Measurements from ENCODE around the gene MITF. TPM values are rescaled to one million over a fixed set of nuclear protein-coding genes. Genes with fewer than 3 reads are reported as not detected.

MITF gene
- total RNA-seq, 4 donors from 2014 or later = 12.2 to 20.9 (median 17.1) TPM

- intact Hi-C loops (cut with DNase I; ENCODE audit: low total_unique reads) = no loop called here
- 82 to 83% methylated on average over 5 of the region's 5 CpGs for WGBS, 2 donors (ENCODE audit: low coverage in 1 of 2)
These were observed 231.6 kb downstream of the MITF start for GRCh38 chr3:69970827-69971226.

DNA sequence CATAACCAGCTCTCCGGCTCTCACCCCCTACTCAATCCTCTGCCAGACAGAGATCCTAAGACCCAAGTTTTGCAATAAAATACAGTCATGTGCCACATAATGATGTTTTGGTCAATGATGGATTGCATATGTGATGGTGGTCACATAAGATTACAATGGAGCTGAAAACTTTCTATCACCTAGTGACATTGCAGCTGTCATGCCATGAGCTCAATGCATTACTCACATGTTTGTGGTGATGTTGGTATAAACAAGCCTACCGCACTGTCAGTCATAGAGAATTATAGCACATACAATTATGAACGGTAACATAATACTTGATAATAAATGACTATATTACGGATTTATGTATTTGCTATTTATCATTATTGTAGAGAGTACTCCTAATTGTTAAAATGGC is 233.4 kb downstream of the MITF start:
- H3K36me3 ChIP-seq = no peaks in the 10 kb centered on the region
- TF ChIP-seq POLR2A (IDR thresholded peaks at IDR 0.05) = no peak
- TF ChIP-seq, protein P1, sequence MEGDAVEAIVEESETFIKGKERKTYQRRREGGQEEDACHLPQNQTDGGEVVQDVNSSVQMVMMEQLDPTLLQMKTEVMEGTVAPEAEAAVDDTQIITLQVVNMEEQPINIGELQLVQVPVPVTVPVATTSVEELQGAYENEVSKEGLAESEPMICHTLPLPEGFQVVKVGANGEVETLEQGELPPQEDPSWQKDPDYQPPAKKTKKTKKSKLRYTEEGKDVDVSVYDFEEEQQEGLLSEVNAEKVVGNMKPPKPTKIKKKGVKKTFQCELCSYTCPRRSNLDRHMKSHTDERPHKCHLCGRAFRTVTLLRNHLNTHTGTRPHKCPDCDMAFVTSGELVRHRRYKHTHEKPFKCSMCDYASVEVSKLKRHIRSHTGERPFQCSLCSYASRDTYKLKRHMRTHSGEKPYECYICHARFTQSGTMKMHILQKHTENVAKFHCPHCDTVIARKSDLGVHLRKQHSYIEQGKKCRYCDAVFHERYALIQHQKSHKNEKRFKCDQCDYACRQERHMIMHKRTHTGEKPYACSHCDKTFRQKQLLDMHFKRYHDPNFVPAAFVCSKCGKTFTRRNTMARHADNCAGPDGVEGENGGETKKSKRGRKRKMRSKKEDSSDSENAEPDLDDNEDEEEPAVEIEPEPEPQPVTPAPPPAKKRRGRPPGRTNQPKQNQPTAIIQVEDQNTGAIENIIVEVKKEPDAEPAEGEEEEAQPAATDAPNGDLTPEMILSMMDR (IDR thresholded peaks at IDR 0.05) = no peak
- no peak for TF ChIP-seq POLR2AphosphoS5 (IDR thresholded peaks at IDR 0.05)
- WGBS, 2 donors (ENCODE audit: low coverage in 1 of 2) = 84 to 86% methylated on average over 3 to 4 of the region's 4 CpGs
- H3K27me3 ChIP-seq = no peaks in the 10 kb centered on the region
- no peak overlapping the region for H3K4me3 ChIP-seq
- intact Hi-C loops (cut with DNase I; ENCODE audit: low total_unique reads) = no loop called here
- H3K9me3 ChIP-seq = peaks cover 0 to under 1% of the 10 kb centered on the region in 2 donors
- H3K27ac ChIP-seq = no peak overlapping the region
- in situ Hi-C loops (cut with MboI; ENCODE audit: low pct_ligation_motif_present in 1 of 4, low pct_unique_long_range_greater_than_20kb in 1 of 4, low sequenced_read_pairs in 3 of 4) = no loop called here
- DNase-seq = no peak
- no peaks in the 10 kb centered on the region for H3K4me1 ChIP-seq

More at GRCh38 chr3:69970827-69971226, 231.6 kb downstream of the MITF start:
- H3K36me3 ChIP-seq = no peaks in the 10 kb centered on the region
- no peak overlapping the region for H3K27ac ChIP-seq
- H3K9me3 ChIP-seq = no peaks in the 10 kb centered on the region
- no peak for DNase-seq
- H3K4me3 ChIP-seq = no peak overlapping the region
- H3K27me3 ChIP-seq = no peaks in the 10 kb centered on the region
- H3K4me1 ChIP-seq = no peaks in the 10 kb centered on the region
- TF ChIP-seq POLR2A (IDR thresholded peaks at IDR 0.05) (no peak), POLR2AphosphoS5 (IDR thresholded peaks at IDR 0.05) (no peak), EP300 (IDR thresholded peaks at IDR 0.05; ENCODE audit: low read depth) (no peak)
- TF ChIP-seq, protein P1 (IDR thresholded peaks at IDR 0.05) = no peak
- in situ Hi-C loops (cut with MboI; ENCODE audit: low pct_ligation_motif_present in 1 of 4, low pct_unique_long_range_greater_than_20kb in 1 of 4, low sequenced_read_pairs in 3 of 4) = no loop called here

GRCh38 chr3:69976021-69976420 is 236.8 kb downstream of the MITF start:
- no peaks in the 10 kb centered on the region for H3K27me3 ChIP-seq
- TF ChIP-seq POLR2AphosphoS5 (IDR thresholded peaks at IDR 0.05) (no peak), POLR2A (IDR thresholded peaks at IDR 0.05) (no peak), EP300 (IDR thresholded peaks at IDR 0.05; ENCODE audit: low read depth) (no peak)
- TF ChIP-seq, protein P1 (IDR thresholded peaks at IDR 0.05) = no peak
- DNase-seq = no peak
- in situ Hi-C loops (cut with MboI; ENCODE audit: low pct_ligation_motif_present in 1 of 4, low pct_unique_long_range_greater_than_20kb in 1 of 4, low sequenced_read_pairs in 3 of 4) (no loop called here), intact Hi-C loops (cut with DNase I; ENCODE audit: low total_unique reads) (no loop called here)
- 87 to 90% methylated on average over 2 of the region's 2 CpGs for WGBS, 2 donors (ENCODE audit: low coverage in 1 of 2)
- H3K9me3 ChIP-seq = peaks cover 5 to 9% of the 10 kb centered on the region in 2 donors
- no peaks in the 10 kb centered on the region for H3K36me3 ChIP-seq
- H3K27ac ChIP-seq = no peak overlapping the region
- no peak overlapping the region for H3K4me3 ChIP-seq
- H3K4me1 ChIP-seq = no peaks in the 10 kb centered on the region

GRCh38 chr3:69983546-69984265 is 244.4 kb downstream of the MITF start:
- TF ChIP-seq EP300 (IDR thresholded peaks at IDR 0.05; ENCODE audit: low read depth) (no peak), POLR2A (IDR thresholded peaks at IDR 0.05) (no peak), POLR2AphosphoS5 (IDR thresholded peaks at IDR 0.05) (no peak)
- TF ChIP-seq, protein P1 (IDR thresholded peaks at IDR 0.05) = no peak
- in situ Hi-C loops (cut with MboI; ENCODE audit: low pct_ligation_motif_present in 1 of 4, low pct_unique_long_range_greater_than_20kb in 1 of 4, low sequenced_read_pairs in 3 of 4) = no loop called here
- H3K27me3 ChIP-seq = no peaks in the 10 kb centered on the region
- no peak for DNase-seq
- H3K27ac ChIP-seq = no peak overlapping the region
- 78 to 81% methylated on average over 5 of the region's 5 CpGs for WGBS, 2 donors (ENCODE audit: low coverage in 1 of 2)
- intact Hi-C loops (cut with DNase I; ENCODE audit: low total_unique reads) = no loop called here
- no peaks in the 10 kb centered on the region for H3K9me3 ChIP-seq
- no peaks in the 10 kb centered on the region for H3K4me1 ChIP-seq
- H3K4me3 ChIP-seq = no peak overlapping the region
- H3K36me3 ChIP-seq = no peaks in the 10 kb centered on the region
